Stimulated activated CD4-positive, alpha-beta T cell treated with anti-CD3 and anti-CD28 coated beads, Interleukin-4, amount 100 ng/mL, for 48 hours (primary cell): ENCODE data around the gene DIO1.
"Not testable (repeated sequence)": the region's sequence is repeated elsewhere in the genome, so short reads cannot be mapped to it uniquely, and the experiment has no call there.

Experiments
- DNase-seq, 2 donors: peaks; one replicate each; pipeline ENCODE4 v3.0.0-alpha.2; 2020; ENCODE audit warnings: low read depth in 2 of 2

The DIO1 gene

GRCh38 chr1:53893999-53894636 is at the start of gene DIO1:
Gene DIO1, plus strand, starts transcription at chr1:53894187. Its CDS starts 24 bp downstream, at chr1:53894211.
- no peak for DNase-seq

- DNase-seq, result no peak
Measured at GRCh38 chr1:53847980-53848379, 46.0 kb upstream of the DIO1 start.

- DNase-seq, result no peak
Measured at GRCh38 chr1:53850082-53850673, 43.8 kb upstream of the DIO1 start.

GRCh38 chr1:53851571-53852285 is 42.3 kb upstream of the DIO1 start:
- DNase-seq, result no peak

GRCh38 chr1:53860967-53861411 is 33.0 kb upstream of the DIO1 start:
- DNase-seq, result peak in 1 of 2 donors; percentile 7

- no peak for DNase-seq
Measured at GRCh38 chr1:53862507-53862906, 31.5 kb upstream of the DIO1 start.

GRCh38 chr1:53868565-53868964 is 25.4 kb upstream of the DIO1 start:
- no peak for DNase-seq

- no peak for DNase-seq
Measured at GRCh38 chr1:53869454-53870117, 24.4 kb upstream of the DIO1 start.

GRCh38 chr1:53871221-53871620 is 22.8 kb upstream of the DIO1 start:
- no peak for DNase-seq

GRCh38 chr1:53871773-53872484 is 22.1 kb upstream of the DIO1 start:
- no peak for DNase-seq

GRCh38 chr1:53875150-53875549 is 18.8 kb upstream of the DIO1 start:
- DNase-seq, result not testable (repeated sequence)

GRCh38 chr1:53878492-53879105 is 15.4 kb upstream of the DIO1 start:
- no peak for DNase-seq

GRCh38 chr1:53881853-53882252 is 12.1 kb upstream of the DIO1 start:
- DNase-seq, result not testable (repeated sequence)

GRCh38 chr1:53883600-53883999 is 10.4 kb upstream of the DIO1 start:
- DNase-seq, result not testable (repeated sequence)

- no peak for DNase-seq
Measured at GRCh38 chr1:53888681-53889080, 5.3 kb upstream of the DIO1 start.

GRCh38 chr1:53889304-53890298 is 4.4 kb upstream of the DIO1 start, which contains the start of gene YIPF1:
Gene YIPF1, minus strand, starts transcription at chr1:53889797. Its CDS starts 860 bp downstream, at chr1:53888937.
- peak; percentile 70 to 84 for DNase-seq

- no peak for DNase-seq
Measured at GRCh38 chr1:53890522-53890941, 3.5 kb upstream of the DIO1 start.

- no peak for DNase-seq
Measured at GRCh38 chr1:53891018-53891417, 3.0 kb upstream of the DIO1 start.

GRCh38 chr1:53891678-53892077 is 2.3 kb upstream of the DIO1 start:
- DNase-seq, result no peak

- DNase-seq, result no peak
Measured at GRCh38 chr1:53892911-53893310, 1.1 kb upstream of the DIO1 start.
